Mononuclear cell (primary cell): ENCODE data around the gene HDAC10. TPM values are rescaled to one million over a fixed set of nuclear protein-coding genes. Genes with fewer than 3 reads are reported as not detected.
"Not testable (repeated sequence)": the region's sequence is repeated elsewhere in the genome, so short reads cannot be mapped to it uniquely, and the experiment has no call there.

Experiments used
- H3K27me3 ChIP-seq: 2 replicates; pipeline ENCODE4 v1.6.0; 2011; ENCODE audit warnings: low read length, control low read depth; ENCODE audit not compliant: insufficient read depth
- H3K4me1 ChIP-seq: 2 replicates; pipeline ENCODE4 v1.5.1; 2011; ENCODE audit warnings: mild to moderate bottlenecking, low read length, control low read depth; ENCODE audit not compliant: insufficient read depth
- H3K4me3 ChIP-seq: 2 replicates; pipeline ENCODE4 v1.5.1; 2011; ENCODE audit warnings: mild to moderate bottlenecking, low read length, moderate library complexity
- H3K9me3 ChIP-seq: 2 replicates; pipeline ENCODE4 v1.5.1; 2011; ENCODE audit warnings: low read depth, mild to moderate bottlenecking, control low read depth, low read length
- total RNA-seq: library from RNA; depleted of rRNA; stranded (reverse); fragments of >200 nt; gene quantifications from one replicate; pipeline ENCODE4 v1.2.3, GENCODE V29; 2012

HDAC10 gene
- total RNA-seq, 1 donor = 36.4 TPM

DNA sequence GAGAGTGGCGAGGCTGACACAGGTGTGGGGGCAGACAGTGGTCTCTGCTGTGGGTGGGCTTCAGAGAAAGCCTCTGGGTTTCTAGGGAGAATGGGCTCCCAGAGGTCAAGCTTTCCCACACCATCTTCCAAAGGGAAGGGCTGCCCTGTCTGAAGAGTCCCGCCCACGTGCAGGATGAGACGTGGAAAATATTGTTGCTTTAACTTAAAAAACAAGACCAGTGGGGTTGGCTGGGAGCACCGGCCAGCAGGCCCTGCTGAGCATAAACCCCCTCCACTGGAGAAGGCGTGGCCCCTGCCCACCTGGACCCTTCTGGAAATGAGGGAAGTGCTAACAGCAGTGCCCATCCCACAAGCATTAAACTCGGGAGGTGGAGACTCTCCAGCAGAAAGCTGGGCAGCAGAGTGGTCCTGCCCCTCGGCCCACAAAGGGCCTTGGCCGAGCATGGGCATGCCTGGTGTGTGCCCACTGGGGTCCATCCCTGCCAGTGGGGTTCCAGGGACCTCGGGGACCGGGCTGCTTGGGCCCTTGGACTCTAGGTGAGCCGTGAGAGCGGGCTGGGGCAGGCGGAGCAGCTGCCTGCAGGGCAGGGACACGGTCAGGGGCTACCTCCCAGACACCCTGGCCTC, 34.9 kb downstream of the HDAC10 start:
- Histone ChIP-seq H3K4me1 (no peaks in the 10 kb centered on the region), H3K4me3 (no peak overlapping the region), H3K27me3 (no peaks in the 10 kb centered on the region), H3K9me3 (no peaks in the 10 kb centered on the region)

DNA sequence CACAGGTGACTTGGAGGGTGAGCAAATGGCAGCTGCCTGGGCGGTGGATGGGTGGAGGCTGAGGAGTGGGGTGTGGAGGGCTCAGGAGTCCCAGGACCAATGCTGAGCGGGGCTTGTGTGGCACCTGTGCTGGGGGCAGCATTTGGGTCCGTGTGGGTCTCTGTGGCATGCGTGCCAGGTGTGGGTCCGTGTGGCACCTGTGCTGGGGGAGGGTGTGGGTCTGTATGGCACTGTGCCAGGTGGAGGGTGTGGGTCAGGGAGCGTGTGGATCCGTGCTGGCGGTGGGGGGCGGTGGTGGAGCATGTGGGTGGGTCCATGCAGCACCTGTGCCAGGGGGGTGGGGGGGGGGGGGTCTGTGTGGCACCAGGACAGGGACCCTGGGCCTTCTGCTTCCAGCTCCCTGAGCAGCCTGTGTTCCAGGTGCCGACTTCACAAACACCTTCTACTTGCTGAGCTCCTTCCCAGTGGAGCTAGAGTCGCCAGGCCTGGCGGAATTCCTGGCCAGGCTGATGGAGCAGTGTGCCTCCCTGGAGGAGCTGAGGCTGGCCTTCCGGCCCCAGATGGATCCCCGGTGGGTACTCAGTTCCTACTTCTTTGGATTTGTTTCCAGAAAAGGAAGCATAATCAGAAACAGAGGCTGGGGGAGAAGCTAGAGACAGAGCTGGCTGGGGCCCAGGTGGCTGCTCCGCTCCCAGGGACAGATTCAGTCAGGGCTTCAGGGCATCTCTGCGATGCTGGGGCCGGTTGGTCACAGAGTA, 35.6 kb downstream of the HDAC10 start:
- Histone ChIP-seq H3K27me3 (no peaks in the 10 kb centered on the region), H3K9me3 (no peaks in the 10 kb centered on the region), H3K4me3 (no peak overlapping the region), H3K4me1 (no peaks in the 10 kb centered on the region)

DNA sequence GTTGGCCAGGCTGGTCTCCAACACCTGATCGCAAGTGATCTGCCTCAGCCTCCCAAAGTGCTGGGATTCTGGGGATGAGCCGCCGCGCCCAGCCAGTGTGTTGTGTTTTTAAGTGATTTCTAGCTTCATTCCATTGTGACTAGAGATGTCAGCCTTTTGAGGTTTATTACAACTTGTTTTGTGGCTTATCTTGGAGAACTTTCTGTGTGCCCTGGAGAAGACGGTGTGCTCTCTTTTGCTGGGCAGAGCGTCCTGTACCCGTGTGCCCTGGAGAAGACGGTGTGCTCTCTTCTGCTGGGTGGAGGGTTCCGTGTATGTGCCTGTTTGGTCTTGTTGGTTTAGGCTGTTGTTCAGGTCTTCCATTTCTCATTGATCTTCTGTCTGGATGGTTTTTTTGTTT, 37.8 kb downstream of the HDAC10 start:
- peaks cover 9% of the 10 kb centered on the region for H3K4me1 ChIP-seq
- no peaks in the 10 kb centered on the region for H3K9me3 ChIP-seq
- no peak overlapping the region for H3K4me3 ChIP-seq
- no peaks in the 10 kb centered on the region for H3K27me3 ChIP-seq

DNA sequence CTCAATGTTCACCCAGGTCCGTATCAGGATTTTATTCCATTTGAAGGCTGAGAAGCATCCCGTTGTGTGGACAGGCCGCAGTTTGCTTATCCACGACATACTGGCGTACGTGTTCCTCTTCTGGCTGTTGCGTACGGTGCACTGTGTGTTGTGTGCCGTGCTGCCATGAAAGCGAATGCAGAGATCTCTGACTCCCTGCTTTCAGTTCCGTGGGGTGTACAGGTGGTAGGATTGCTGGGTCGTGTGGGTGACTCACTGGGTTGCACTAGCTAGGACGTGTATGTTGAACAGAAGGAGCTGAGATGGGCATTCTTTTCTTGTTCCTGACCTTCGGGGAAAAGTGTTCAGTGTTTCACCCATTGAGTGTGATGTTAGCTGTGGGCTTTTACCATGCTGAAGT, 39.9 kb downstream of the HDAC10 start:
- no peaks in the 10 kb centered on the region for H3K27me3 ChIP-seq

DNA sequence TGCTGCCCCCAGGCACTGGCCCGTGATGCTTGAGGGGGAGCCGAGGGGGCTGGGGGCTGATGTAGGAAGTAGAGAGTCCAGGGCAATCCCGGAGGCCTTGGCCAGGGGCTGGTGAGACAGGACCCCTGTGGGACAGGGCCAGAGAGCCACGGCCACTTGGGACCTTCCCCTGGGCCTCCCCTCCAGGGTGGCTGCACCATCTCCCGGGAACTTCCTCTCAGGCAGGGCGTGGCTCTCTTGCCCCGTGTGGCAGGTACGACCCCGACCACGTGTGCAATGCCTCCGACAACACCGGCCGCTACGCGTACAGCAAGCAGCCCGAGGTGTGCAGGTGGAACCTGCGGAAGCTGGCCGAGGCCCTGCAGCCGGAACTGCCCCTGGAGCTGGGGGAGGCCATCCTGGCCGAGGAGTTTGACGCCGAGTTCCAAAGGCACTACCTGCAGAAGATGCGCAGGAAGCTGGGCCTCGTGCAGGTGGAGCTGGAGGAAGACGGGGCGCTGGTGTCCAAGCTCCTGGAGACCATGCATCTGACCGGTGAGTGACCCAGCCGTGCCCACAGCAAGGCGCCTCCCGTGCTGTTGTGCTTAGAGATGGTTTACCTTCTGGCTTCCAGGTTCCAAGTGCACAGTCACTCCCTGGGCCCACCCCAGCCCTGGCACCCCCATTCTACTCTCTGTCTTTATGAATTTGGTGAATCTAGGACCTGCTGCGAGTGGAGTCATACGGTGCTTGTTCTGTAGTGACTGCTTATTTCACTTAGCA, 40.5 kb downstream of the HDAC10 start:
- Histone ChIP-seq H3K4me3 (no peak overlapping the region), H3K4me1 (peaks cover 25% of the 10 kb centered on the region), H3K9me3 (no peaks in the 10 kb centered on the region), H3K27me3 (no peaks in the 10 kb centered on the region)

More for the DNA sequence above, 39.9 kb downstream of the HDAC10 start:
- H3K4me3 ChIP-seq = no peak overlapping the region
- no peaks in the 10 kb centered on the region for H3K9me3 ChIP-seq
- peaks cover 25% of the 10 kb centered on the region for H3K4me1 ChIP-seq

GRCh38 chr22:50209893-50210292, 41.2 kb downstream of the HDAC10 start:
- Histone ChIP-seq H3K27me3 (no peaks in the 10 kb centered on the region), H3K9me3 (no peaks in the 10 kb centered on the region), H3K4me3 (no peak overlapping the region), H3K4me1 (peaks cover 30% of the 10 kb centered on the region)

DNA sequence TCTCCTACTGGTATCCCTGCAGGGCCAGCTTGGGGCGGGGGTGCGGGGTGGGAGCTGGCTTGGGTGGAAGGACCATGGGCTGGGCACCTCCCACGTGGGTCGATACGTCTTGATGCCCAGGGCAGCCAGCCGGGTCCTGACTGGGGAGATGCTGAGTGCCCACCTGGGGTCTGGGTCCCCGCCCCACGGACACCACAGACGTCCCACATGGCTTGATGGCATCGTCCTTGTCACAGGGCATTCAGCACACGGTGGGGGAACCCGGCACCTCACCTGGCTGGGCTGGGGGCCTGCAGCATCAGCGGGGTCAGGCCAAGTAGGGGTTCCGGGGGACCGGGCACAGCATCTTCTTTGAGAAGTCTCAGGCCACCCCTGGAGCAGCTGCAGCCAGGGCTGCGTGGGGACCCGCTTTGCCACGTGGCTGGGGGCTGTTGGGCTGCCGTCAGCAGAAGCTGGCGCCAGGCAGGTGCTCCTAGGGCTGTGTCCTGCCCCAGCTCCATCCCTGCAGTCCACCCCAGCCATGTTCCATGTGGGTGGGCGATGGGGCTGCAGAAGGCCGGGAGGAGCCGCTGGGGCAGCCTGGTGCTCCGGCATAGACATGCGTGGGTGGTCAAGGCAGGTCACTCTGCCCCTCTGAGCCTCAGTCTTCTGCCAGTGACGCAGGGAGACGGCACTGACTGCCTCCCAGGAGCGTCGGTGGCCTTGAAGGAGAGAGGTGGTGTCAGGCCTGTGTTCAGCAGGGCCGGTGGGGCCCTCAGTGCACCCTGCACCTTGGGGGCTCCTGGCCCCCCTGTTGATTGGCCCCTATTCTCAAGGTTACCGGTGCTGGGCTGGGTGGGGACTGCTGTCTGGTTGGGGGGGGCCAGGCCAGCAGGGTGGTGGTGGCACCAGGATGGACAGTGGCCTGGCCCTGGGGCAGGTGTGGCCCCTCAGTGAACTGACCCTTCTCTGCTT, 41.8 kb downstream of the HDAC10 start:
- Histone ChIP-seq H3K4me3 (no peak overlapping the region), H3K9me3 (no peaks in the 10 kb centered on the region), H3K27me3 (no peaks in the 10 kb centered on the region), H3K4me1 (peaks cover 37% of the 10 kb centered on the region)

DNA sequence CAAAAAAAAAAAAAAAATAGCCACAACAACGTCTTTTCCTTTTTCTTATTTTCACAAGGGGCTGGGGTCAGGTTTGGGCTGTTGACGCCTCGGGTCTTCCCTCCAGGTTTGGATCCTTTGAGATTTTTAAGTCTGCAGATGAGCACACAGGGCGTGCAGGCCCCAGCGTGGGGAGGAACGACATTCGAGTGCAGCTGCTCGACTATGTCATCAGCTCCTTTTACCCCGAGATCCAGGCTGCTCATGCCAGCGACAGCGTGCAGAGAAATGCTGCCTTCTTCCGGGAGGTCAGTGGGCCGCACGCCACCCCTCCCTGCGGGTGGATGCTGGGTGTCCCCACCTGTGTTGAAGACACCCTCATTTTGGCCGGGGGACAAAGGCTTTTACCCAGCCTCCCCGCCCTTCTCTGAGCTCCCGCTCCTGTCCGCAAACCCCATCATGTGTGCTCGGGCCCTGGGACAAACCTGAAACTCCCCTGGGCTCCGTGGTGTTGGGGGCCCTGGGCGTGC, 42.6 kb downstream of the HDAC10 start:
- H3K4me1 ChIP-seq = peaks cover 43% of the 10 kb centered on the region
- H3K4me3 ChIP-seq = no peak overlapping the region
- H3K27me3 ChIP-seq = no peaks in the 10 kb centered on the region
- no peaks in the 10 kb centered on the region for H3K9me3 ChIP-seq

GRCh38 chr22:50207383-50208140, 43.5 kb downstream of the HDAC10 start:
- Histone ChIP-seq H3K27me3 (no peaks in the 10 kb centered on the region), H3K4me3 (no peak overlapping the region), H3K4me1 (peaks cover 51% of the 10 kb centered on the region), H3K9me3 (no peaks in the 10 kb centered on the region)

DNA sequence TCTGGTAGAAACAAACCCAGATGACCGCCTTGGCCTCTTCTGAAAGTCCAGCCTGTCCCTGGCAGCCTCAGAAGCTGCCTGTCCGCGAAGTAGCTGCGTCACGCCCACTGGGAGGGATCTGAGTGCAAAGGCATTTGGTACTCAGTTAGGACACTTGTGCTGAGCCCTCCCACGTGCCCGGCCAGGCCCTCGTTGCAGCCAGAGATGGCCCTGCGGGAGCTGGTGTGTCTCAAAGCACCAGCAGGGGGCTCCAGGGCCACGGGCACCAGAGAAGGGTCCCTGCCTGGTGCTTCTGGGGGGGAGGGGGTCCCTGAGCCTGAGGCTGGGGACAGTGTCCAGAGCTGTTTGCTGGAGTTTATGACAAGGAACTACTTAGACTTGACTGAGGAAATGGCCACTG, 44.5 kb downstream of the HDAC10 start:
- Histone ChIP-seq H3K9me3 (no peaks in the 10 kb centered on the region), H3K4me3 (no peak overlapping the region), H3K27me3 (no peaks in the 10 kb centered on the region), H3K4me1 (peaks cover 61% of the 10 kb centered on the region)

DNA sequence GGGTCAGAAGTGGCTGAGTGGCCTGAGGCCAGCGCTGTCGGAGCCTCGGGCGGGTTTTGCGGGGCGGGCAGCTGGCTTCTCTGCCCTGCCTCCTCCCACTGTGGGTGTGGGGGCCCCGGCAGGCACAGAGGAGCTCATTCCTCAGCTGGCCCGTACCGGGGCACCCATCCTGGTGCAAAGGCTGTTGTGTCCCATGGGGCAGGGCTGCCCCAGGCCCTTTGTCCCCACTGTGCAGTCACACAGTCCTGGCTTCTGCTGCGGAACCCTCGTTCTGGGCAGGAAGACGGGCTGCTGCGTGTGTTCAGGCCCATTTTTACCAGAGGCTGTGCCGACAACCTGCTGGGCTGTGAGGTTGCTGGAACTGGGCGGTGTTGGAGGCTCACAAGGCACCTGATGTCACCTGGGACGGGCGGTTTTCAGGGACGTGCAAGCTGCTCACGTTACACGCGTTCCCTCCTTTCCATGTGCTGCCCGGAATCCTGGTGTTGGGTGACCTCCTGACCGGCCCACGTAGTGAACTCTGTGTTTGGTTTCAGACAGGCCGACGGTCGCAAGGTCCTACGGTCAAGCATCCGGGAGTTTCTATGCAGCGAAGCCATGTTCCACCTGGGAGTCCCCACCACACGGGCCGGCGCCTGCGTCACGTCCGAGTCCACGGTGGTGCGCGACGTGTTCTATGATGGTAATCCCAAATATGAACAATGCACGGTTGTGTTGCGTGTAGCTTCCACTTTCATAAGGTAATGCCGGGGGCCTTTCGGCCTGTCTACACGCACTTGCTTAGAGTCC, 45.1 kb downstream of the HDAC10 start:
- Histone ChIP-seq H3K4me1 (peaks cover 63% of the 10 kb centered on the region), H3K9me3 (no peaks in the 10 kb centered on the region), H3K4me3 (no peak overlapping the region), H3K27me3 (no peaks in the 10 kb centered on the region)

- not testable (repeated sequence) for H3K4me3 ChIP-seq, H3K27me3 ChIP-seq, H3K9me3 ChIP-seq
- peaks cover 67% of the 10 kb centered on the region for H3K4me1 ChIP-seq
These were observed 46.1 kb downstream of the HDAC10 start for GRCh38 chr22:50204998-50205397.

DNA sequence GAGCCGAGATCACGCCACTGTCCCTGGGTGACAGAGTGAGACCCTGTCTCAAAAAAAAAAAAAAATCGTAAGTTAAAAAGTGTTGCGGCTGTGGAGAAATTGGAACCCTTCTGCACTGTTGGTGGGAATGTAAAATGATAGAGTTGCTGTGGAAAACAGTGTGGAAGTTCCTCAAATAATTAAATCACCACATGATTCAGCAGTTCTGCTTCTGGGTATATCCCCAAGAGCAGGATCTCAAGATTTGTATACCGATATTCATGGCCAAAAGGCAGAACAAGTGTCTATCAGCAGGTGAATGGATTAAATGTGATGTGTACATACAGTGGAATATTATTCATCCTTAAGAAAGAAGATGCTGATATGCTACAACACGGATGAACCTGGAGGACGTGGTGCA, 46.5 kb downstream of the HDAC10 start:
- Histone ChIP-seq H3K9me3 (no peaks in the 10 kb centered on the region), H3K4me3 (no peak overlapping the region), H3K4me1 (peaks cover 67% of the 10 kb centered on the region), H3K27me3 (no peaks in the 10 kb centered on the region)
